AG04449 (cell line): ENCODE results near the gene WNT2.
A peak's percentile ranks its signal among the peaks of the same experiment; 100 is the strongest.
"Not testable (repeated sequence)": the region's sequence is repeated elsewhere in the genome, so short reads cannot be mapped to it uniquely, and the experiment has no call there.

ENCODE experiments used
- CTCF ChIA-PET: fragments of 350-600 bp; formaldehyde crosslinking; extraction: SDS; loops from one replicate; lab custom pipeline; 2021; ENCODE audit warnings: antibody characterized with exemption; lab: Yijun Ruan, JAX
- POLR2A ChIA-PET: fragments of 400-600, 350-600 bp; formaldehyde crosslinking; extraction: SDS; loops from one replicate; lab custom pipeline; 2020; ENCODE audit warnings: antibody characterized with exemption, inconsistent platforms; lab: Yijun Ruan, JAX
- DNase-seq: peaks from one replicate; pipeline ENCODE4 v3.0.0-alpha.2; 2010; ENCODE audit warnings: low read depth, low spot score
- H3K4me3 ChIP-seq: 2 replicates; pipeline ENCODE4 v1.5.1; 2011; ENCODE audit warnings: low read depth, mild to moderate bottlenecking, control low read depth, low read length
- CTCF ChIP-seq: IDR thresholded peaks from one replicate; pipeline ENCODE4 v1.5.1; 2011; ENCODE audit warnings: mild to moderate bottlenecking, moderate library complexity, low read length, control low read depth, inconsistent platforms; ENCODE audit not compliant: insufficient read depth; ENCODE audit errors: missing control alignments

The WNT2 gene

GRCh38 chr7:117250801-117251200, 72.1 kb downstream of the WNT2 start:
- DNase-seq, result peak; percentile 62
- H3K4me3 ChIP-seq, result no peak overlapping the region
- ChIA-PET CTCF (interaction anchor here (1.0 to 2.1 kb wide), 6 partner anchors 10 to 135 kb away, joined by 3 to 9 read pairs (median 5); no protein-coding TSS in a partner anchor), POLR2A (interaction anchor here (0.6 to 1.6 kb wide), 3 partner anchors 22 to 1081 kb away, joined by 3 to 5 read pairs (median 4); no protein-coding TSS in a partner anchor)
- no peak for TF ChIP-seq CTCF

GRCh38 chr7:117250245-117250644, 72.6 kb downstream of the WNT2 start:
- no peak for DNase-seq
- ChIA-PET POLR2A (interaction anchor here (1.3 to 1.6 kb wide), 2 partner anchors 21 to 33 kb away, joined by 3 to 4 read pairs; no protein-coding TSS in a partner anchor), CTCF (interaction anchor here (0.7 to 1.5 kb wide), 6 partner anchors 9 to 136 kb away, joined by 3 to 6 read pairs (median 4); no protein-coding TSS in a partner anchor)
- TF ChIP-seq CTCF, result no peak
- H3K4me3 ChIP-seq, result no peak overlapping the region

- ChIA-PET POLR2A (no interaction called here), CTCF (interaction anchor here (0.7 to 1.5 kb wide), 6 partner anchors 9 to 98 kb away, joined by 3 to 6 read pairs (median 4); no protein-coding TSS in a partner anchor)
- DNase-seq, result no peak
- H3K4me3 ChIP-seq, result no peak overlapping the region
- TF ChIP-seq CTCF, result no peak
Measured at GRCh38 chr7:117249696-117250095, 73.2 kb downstream of the WNT2 start.

- H3K4me3 ChIP-seq, result no peak overlapping the region
- DNase-seq, result no peak
- ChIA-PET POLR2A (no interaction called here), CTCF (interaction anchor here (0.9 to 1.3 kb wide), 3 partner anchors 11 to 137 kb away, joined by 3 to 4 read pairs (median 3); no protein-coding TSS in a partner anchor)
- TF ChIP-seq CTCF, result no peak
Measured at GRCh38 chr7:117248829-117249228, 74.0 kb downstream of the WNT2 start.

GRCh38 chr7:117247809-117248208, 75.0 kb downstream of the WNT2 start:
- ChIA-PET POLR2A (no interaction called here), CTCF (no interaction called here)

GRCh38 chr7:117245703-117246102, 77.2 kb downstream of the WNT2 start:
- DNase-seq, POLR2A ChIA-PET, CTCF ChIA-PET, H3K4me3 ChIP-seq: not testable (repeated sequence)

More at GRCh38 chr7:117247809-117248208, 75.0 kb downstream of the WNT2 start:
- no peak for TF ChIP-seq CTCF
- no peak overlapping the region for H3K4me3 ChIP-seq
- no peak for DNase-seq

- no peak overlapping the region for H3K4me3 ChIP-seq
- DNase-seq, result no peak
- TF ChIP-seq CTCF, result no peak
- CTCF ChIA-PET, result interaction anchor here (1.1 to 1.3 kb wide), 2 partner anchors 13 to 31 kb away, joined by 3 to 4 read pairs; no protein-coding TSS in a partner anchor
- POLR2A ChIA-PET, result no interaction called here
Measured at GRCh38 chr7:117243390-117243789, 79.5 kb downstream of the WNT2 start.
